Keratinocyte (primary cell): ENCODE measurements around the gene WNT7B. TPM values are rescaled to one million over a fixed set of nuclear protein-coding genes. Genes with fewer than 3 reads are reported as not detected.

ENCODE experiments used
- DNase-seq: peaks from one replicate; pipeline ENCODE4 v3.0.0-alpha.2; 2011; ENCODE audit warnings: low read depth, missing footprints, low spot score
- FAIRE-seq: peaks from 2 replicates; lab custom pipeline; 2011; peaks lifted over from hg19 to GRCh38; lab: Jason Lieb, UNC
- H2AFZ ChIP-seq: 2 replicates; pipeline ENCODE4 v1.6.0; 2012; ENCODE audit warnings: low read length, control low read depth, inconsistent platforms; ENCODE audit not compliant: control insufficient read depth
- H3K27ac ChIP-seq: 2 replicates; pipeline ENCODE4 v1.5.1; 2011; ENCODE audit warnings: low read length; ENCODE audit not compliant: control insufficient read depth, insufficient read depth
- H3K27me3 ChIP-seq: 3 replicates; pipeline ENCODE4 v1.6.0; 2011; ENCODE audit warnings: low read length; ENCODE audit not compliant: control insufficient read depth, insufficient read depth; ENCODE audit errors: extremely low read depth
- H3K36me3 ChIP-seq, 2 experiments: 2 replicates in 1 of 2; 3 replicates in 1 of 2; pipeline ENCODE4 v1.5.1; 2011; ENCODE audit warnings: low read length in 2 of 2, mild to moderate bottlenecking in 1 of 2; ENCODE audit not compliant: control insufficient read depth in 2 of 2, insufficient read depth in 2 of 2; ENCODE audit errors: extremely low read depth in 1 of 2
- H3K4me1 ChIP-seq: 3 replicates; pipeline ENCODE4 v1.5.1; 2011; ENCODE audit warnings: low read length; ENCODE audit not compliant: control insufficient read depth, insufficient read depth; ENCODE audit errors: extremely low read depth
- H3K4me2 ChIP-seq: 3 replicates; pipeline ENCODE4 v1.6.0; 2011; ENCODE audit warnings: low read depth, low read length; ENCODE audit not compliant: control insufficient read depth, insufficient read depth; ENCODE audit errors: extremely low read depth
- H3K4me3 ChIP-seq, 3 experiments: fragments of 200-600 bp in 1 of 3; sonication (generic) in 1 of 3; 2 replicates in 2 of 3; 3 replicates in 1 of 3; pipeline ENCODE4 v1.5.1; 2011 to 2016; ENCODE audit warnings: low read length in 3 of 3, mild to moderate bottlenecking in 3 of 3, control low read depth in 2 of 3, inconsistent platforms in 1 of 3, low read depth in 1 of 3, mixed read lengths in 1 of 3, mixed run types in 1 of 3, moderate library complexity in 1 of 3; ENCODE audit not compliant: control insufficient read depth in 2 of 3, insufficient read depth in 2 of 3; ENCODE audit errors: extremely low read depth in 1 of 3
- H3K79me2 ChIP-seq: 2 replicates; pipeline ENCODE4 v1.6.0; 2012; ENCODE audit warnings: low read length; ENCODE audit not compliant: control insufficient read depth, insufficient read depth
- H3K9ac ChIP-seq: 3 replicates; pipeline ENCODE4 v1.6.0; 2011; ENCODE audit warnings: low read length; ENCODE audit not compliant: control insufficient read depth, insufficient read depth; ENCODE audit errors: extremely low read depth
- H3K9me1 ChIP-seq: 3 replicates; pipeline ENCODE4 v1.6.0; 2011; ENCODE audit warnings: low read length; ENCODE audit not compliant: control insufficient read depth, insufficient read depth; ENCODE audit errors: extremely low read depth
- H3K9me3 ChIP-seq: 2 replicates; pipeline ENCODE4 v1.5.1; 2012; ENCODE audit warnings: low read depth, low read length; ENCODE audit not compliant: control insufficient read depth
- H4K20me1 ChIP-seq: 3 replicates; pipeline ENCODE4 v1.6.0; 2011; ENCODE audit warnings: low read length; ENCODE audit not compliant: control insufficient read depth, insufficient read depth; ENCODE audit errors: extremely low read depth
- EZH2 ChIP-seq: IDR thresholded peaks from one replicate; pipeline ENCODE4 v1.6.1; 2012; ENCODE audit warnings: inconsistent platforms, mild to moderate bottlenecking, low read length, moderate library complexity
- dilution Hi-C: fragments of 300-500 bp; cut with MboI; formaldehyde crosslinking; loops from one replicate; pipeline ENCODE4 v1.7.0; 2020; ENCODE audit warnings: low sequenced_read_pairs; ENCODE audit not compliant: extremely low pct_ligation_motif_present
- polyA plus RNA-seq, 5 experiments: library from polyadenylated mRNA; depleted of rRNA in 3 of 5; stranded (reverse) in 3 of 5; stranded (forward) in 1 of 5; unstranded in 1 of 5; fragments of >200 nt; gene quantifications; 1 replicate in 1 of 5; 2 replicates in 3 of 5; 3 replicates in 1 of 5; pipeline versions ENCODE4 v1.2.1 to v1.2.3, GENCODE V29; 2011 to 2012; ENCODE audit warnings: missing spikeins in 2 of 5, low read depth in 1 of 5, low replicate concordance in 1 of 5
- TF ChIP-seq, protein P1 (sequence below), 3 experiments: IDR thresholded peaks in 1 of 3; conservative IDR thresholded peaks in 1 of 3; optimal IDR thresholded peaks in 1 of 3; 2 replicates in 2 of 3; 3 replicates in 1 of 3; pipeline versions ENCODE3 to v1.5.1; 2011; ENCODE audit warnings: low read length in 3 of 3, mild to moderate bottlenecking in 3 of 3, moderate library complexity in 2 of 3, control low read depth in 1 of 3, inconsistent platforms in 1 of 3; ENCODE audit not compliant: insufficient read depth in 2 of 3; ENCODE audit errors: extremely low read depth in 1 of 3

The WNT7B gene
- polyA plus RNA-seq, 1 donor (not counting 4 experiments of a cell fraction or from before 2014, with no cell fraction given), result 1.7 TPM

DNA sequence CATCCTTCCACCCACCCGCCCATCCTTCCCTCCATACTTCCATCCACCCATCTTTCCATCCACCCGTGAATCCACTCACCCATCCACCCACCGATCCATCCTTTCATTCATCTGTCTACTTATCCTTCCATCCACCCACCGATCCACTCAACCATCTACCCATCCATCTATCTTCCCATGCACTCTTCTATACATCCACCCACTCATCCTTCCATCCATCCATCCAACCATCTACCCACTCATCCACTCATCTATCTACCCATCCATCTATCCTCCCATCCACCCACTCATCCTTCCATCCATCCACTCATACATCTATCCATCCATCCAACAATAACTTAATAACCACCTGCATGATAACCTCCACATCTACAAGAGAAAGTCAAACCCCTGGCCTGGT, 47.3 kb downstream of the WNT7B start:
- Histone ChIP-seq H3K27me3 (peaks cover 8% of the 10 kb centered on the region), H3K9ac (no peak overlapping the region), H3K4me2 (no peak overlapping the region), H3K4me1 (peaks cover 25% of the 10 kb centered on the region), H3K9me1 (no peaks in the 10 kb centered on the region), H3K27ac (no peak overlapping the region), H4K20me1 (no peaks in the 10 kb centered on the region), H3K9me3 (no peaks in the 10 kb centered on the region), H3K36me3 (no peaks in the 10 kb centered on the region), H2AFZ (no peak overlapping the region), H3K79me2 (no peaks in the 10 kb centered on the region), H3K4me3 (no peak overlapping the region)
- no peak for DNase-seq
- FAIRE-seq, result no peak
- dilution Hi-C loops, result no loop called here
- TF ChIP-seq, protein P1, sequence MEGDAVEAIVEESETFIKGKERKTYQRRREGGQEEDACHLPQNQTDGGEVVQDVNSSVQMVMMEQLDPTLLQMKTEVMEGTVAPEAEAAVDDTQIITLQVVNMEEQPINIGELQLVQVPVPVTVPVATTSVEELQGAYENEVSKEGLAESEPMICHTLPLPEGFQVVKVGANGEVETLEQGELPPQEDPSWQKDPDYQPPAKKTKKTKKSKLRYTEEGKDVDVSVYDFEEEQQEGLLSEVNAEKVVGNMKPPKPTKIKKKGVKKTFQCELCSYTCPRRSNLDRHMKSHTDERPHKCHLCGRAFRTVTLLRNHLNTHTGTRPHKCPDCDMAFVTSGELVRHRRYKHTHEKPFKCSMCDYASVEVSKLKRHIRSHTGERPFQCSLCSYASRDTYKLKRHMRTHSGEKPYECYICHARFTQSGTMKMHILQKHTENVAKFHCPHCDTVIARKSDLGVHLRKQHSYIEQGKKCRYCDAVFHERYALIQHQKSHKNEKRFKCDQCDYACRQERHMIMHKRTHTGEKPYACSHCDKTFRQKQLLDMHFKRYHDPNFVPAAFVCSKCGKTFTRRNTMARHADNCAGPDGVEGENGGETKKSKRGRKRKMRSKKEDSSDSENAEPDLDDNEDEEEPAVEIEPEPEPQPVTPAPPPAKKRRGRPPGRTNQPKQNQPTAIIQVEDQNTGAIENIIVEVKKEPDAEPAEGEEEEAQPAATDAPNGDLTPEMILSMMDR (optimal IDR thresholded peaks at IDR 0.05 in 1 of 3, IDR thresholded peaks at IDR 0.05 in 1 of 3, conservative IDR thresholded peaks at IDR 0.05 in 1 of 3; ENCODE audit: extremely low read depth in 1 of 3, insufficient read depth in 2 of 3, low read length in 3 of 3), result no peak
- TF ChIP-seq EZH2, result no peak

DNA sequence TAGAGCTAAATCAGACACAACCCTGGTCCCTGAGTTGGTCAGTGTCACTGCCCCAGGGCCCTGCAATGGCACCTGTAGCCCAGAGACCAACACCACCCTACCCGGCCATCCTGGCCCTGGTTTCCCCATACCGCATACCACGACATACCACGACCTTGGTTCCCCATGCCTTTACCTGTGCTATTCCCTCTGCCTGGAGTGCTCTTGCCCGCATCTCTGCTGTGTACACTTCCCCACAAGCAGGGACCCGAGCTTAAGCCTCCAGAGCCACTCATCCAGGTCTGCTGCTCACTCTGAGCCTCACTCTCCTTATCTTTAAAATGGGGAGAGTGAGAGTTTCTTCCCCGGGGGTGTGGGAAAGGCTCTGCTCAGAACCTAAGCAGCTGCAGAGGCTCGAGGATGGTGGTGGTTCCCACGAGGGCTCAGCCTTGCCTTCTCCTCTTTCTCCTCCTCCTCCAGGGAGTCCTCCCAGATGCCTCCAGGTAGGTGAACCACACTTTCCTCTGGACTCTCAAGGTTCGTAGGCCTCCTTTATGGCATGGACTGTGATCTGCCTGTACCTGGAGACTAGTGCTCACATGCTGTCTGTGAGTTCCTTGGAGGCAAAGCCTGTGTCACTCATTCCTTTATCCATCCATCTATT, 48.1 kb downstream of the WNT7B start:
- Histone ChIP-seq H3K79me2 (no peaks in the 10 kb centered on the region), H2AFZ (no peak overlapping the region), H3K9me3 (no peaks in the 10 kb centered on the region), H3K27me3 (peaks cover 8% of the 10 kb centered on the region), H3K4me1 (peaks cover 17% of the 10 kb centered on the region), H3K36me3 (no peaks in the 10 kb centered on the region), H3K9me1 (no peaks in the 10 kb centered on the region), H3K4me2 (no peak overlapping the region), H3K4me3 (no peak overlapping the region), H4K20me1 (no peaks in the 10 kb centered on the region), H3K9ac (no peak overlapping the region), H3K27ac (no peak overlapping the region)
- dilution Hi-C loops, result no loop called here
- FAIRE-seq (no peak), DNase-seq (no peak)
- no peak for TF ChIP-seq EZH2
- TF ChIP-seq, protein P1 (optimal IDR thresholded peaks at IDR 0.05 in 1 of 3, IDR thresholded peaks at IDR 0.05 in 1 of 3, conservative IDR thresholded peaks at IDR 0.05 in 1 of 3; ENCODE audit: extremely low read depth in 1 of 3, insufficient read depth in 2 of 3, low read length in 3 of 3), result no peak
